ENCODE results near the gene TLR10.

DNA sequence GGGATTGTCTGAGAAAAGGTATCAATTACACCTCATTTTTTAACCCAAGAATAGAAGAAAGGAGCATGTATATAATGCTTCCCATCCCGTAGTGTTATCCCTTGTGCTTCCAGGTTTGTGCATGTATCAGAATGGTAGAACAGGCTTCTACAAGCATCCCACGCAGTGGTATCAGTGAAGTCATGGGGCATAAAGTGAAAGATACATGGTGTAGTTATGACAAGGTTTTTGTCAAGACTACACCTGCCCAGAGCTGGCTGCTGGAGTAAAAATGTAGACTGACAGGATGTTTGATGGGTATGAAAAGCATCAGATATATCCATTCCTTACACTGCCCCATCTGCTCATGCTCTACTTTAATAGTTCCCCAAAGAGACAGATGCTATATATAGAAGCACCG, 12.3 kb upstream of the TLR10 start:
- TF ChIP-seq, protein P1, sequence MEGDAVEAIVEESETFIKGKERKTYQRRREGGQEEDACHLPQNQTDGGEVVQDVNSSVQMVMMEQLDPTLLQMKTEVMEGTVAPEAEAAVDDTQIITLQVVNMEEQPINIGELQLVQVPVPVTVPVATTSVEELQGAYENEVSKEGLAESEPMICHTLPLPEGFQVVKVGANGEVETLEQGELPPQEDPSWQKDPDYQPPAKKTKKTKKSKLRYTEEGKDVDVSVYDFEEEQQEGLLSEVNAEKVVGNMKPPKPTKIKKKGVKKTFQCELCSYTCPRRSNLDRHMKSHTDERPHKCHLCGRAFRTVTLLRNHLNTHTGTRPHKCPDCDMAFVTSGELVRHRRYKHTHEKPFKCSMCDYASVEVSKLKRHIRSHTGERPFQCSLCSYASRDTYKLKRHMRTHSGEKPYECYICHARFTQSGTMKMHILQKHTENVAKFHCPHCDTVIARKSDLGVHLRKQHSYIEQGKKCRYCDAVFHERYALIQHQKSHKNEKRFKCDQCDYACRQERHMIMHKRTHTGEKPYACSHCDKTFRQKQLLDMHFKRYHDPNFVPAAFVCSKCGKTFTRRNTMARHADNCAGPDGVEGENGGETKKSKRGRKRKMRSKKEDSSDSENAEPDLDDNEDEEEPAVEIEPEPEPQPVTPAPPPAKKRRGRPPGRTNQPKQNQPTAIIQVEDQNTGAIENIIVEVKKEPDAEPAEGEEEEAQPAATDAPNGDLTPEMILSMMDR (IDR thresholded peaks at IDR 0.05), result no peak
- TF ChIP-seq POLR2A (IDR thresholded peaks at IDR 0.05) (no peak), POLR2AphosphoS5 (IDR thresholded peaks at IDR 0.05) (no peak), EP300 (IDR thresholded peaks at IDR 0.05) (no peak)
